Esophagus muscularis mucosa (tissue), 4 donors: Measurements from ENCODE around the gene CTSW.

Experiments used
- EP300 ChIP-seq: sonication (generic); formaldehyde crosslinking; IDR thresholded peaks from one replicate; pipeline ENCODE4 v1.6.1; 2017; ENCODE audit warnings: antibody characterized with exemption
- POLR2AphosphoS5 ChIP-seq, 2 donors: sonication (generic); formaldehyde crosslinking; IDR thresholded peaks; one replicate each; pipeline ENCODE4 v1.6.1; 2017; ENCODE audit warnings: antibody characterized with exemption in 2 of 2
- TF ChIP-seq, protein P1 (sequence below), 3 experiments: fragments of 200-600 bp in 2 of 3; fragments of 450-650 bp in 1 of 3; sonication (generic) in 2 of 3; IDR thresholded peaks; one replicate each; pipeline ENCODE4 v1.5.1; 2017 to 2019; ENCODE audit warnings: antibody characterized with exemption in 3 of 3, mild to moderate bottlenecking in 2 of 3, moderate library complexity in 1 of 3

DNA sequence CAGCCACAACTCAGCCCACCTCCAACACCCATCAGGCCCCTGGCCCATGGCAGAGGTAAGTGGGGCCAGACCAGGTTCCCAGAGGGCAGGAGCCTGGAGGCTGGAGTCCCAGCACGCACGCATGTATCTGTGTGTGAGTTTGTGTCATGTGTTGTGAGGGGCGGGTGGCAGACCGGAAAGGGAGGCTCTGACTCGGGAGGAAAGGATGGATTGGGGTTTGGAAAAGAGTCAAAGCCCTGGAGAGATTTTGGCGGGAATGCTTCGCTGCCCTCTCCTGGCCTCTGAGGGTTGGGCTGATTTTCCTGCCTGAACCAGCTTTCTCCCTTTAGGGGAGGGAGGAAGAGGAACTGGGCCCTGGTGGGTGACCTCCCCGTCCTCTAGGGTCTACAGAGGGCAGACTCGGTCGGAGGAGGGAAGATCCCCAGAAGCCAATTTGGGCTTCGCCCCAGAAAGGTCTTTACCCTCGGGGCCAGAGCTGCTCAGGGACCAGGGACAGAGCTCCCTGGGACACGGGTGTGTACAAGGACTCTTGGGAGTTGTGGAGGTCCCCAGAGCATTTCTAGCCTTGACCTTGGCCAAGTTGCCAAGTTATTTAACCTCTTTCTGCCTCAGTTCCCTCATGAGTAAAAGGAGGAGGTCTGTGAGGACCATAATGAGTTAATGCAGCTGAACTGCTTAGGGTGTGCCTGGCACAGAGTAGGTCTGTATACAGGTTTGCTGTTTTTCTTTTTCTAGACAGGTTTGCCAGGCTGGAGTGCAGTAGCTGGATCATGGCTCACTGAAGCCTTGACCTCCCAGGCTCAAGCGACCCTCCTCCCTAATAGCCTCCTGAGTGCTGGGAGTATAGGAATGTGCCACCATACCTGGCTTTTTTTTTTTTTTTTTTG lies 32.3 kb downstream of the CTSW start:
- TF ChIP-seq, protein P1, sequence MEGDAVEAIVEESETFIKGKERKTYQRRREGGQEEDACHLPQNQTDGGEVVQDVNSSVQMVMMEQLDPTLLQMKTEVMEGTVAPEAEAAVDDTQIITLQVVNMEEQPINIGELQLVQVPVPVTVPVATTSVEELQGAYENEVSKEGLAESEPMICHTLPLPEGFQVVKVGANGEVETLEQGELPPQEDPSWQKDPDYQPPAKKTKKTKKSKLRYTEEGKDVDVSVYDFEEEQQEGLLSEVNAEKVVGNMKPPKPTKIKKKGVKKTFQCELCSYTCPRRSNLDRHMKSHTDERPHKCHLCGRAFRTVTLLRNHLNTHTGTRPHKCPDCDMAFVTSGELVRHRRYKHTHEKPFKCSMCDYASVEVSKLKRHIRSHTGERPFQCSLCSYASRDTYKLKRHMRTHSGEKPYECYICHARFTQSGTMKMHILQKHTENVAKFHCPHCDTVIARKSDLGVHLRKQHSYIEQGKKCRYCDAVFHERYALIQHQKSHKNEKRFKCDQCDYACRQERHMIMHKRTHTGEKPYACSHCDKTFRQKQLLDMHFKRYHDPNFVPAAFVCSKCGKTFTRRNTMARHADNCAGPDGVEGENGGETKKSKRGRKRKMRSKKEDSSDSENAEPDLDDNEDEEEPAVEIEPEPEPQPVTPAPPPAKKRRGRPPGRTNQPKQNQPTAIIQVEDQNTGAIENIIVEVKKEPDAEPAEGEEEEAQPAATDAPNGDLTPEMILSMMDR (IDR thresholded peaks at IDR 0.05), result peak in 2 of 3 experiments; percentile 40
- TF ChIP-seq POLR2AphosphoS5 (IDR thresholded peaks at IDR 0.05) (peak; percentile 51 to 63), EP300 (no peak)
